Vagina (tissue), 2 donors: ENCODE measurements around the gene CCDC87.

ENCODE experiments used
- CTCF ChIP-seq, 3 experiments: fragments of 450-650 bp in 2 of 3; fragments of 200-600 bp in 1 of 3; sonication (generic) in 1 of 3; IDR thresholded peaks; one replicate each; pipeline ENCODE4 v1.5.1; 2017 to 2019; ENCODE audit warnings: antibody characterized with exemption in 3 of 3, mild to moderate bottlenecking in 2 of 3, moderate library complexity in 2 of 3
- POLR2A ChIP-seq, 2 donors: fragments of 450-650 bp; IDR thresholded peaks; one replicate each; pipeline ENCODE4 v1.6.1; 2017; ENCODE audit warnings: antibody characterized with exemption in 2 of 2, mild to moderate bottlenecking in 2 of 2, moderate library complexity in 2 of 2
- POLR2AphosphoS5 ChIP-seq, 2 donors: sonication (generic); formaldehyde crosslinking; IDR thresholded peaks; one replicate each; pipeline ENCODE4 v1.9.0; 2017; ENCODE audit warnings: antibody characterized with exemption in 2 of 2, mild to moderate bottlenecking in 2 of 2, low read depth in 1 of 2; ENCODE audit not compliant: insufficient read depth in 1 of 2

- TF ChIP-seq POLR2A (IDR thresholded peaks at IDR 0.05) (no peak), CTCF (IDR thresholded peaks at IDR 0.05) (no peak), POLR2AphosphoS5 (IDR thresholded peaks at IDR 0.05; ENCODE audit: insufficient read depth in 1 of 2, low read depth in 1 of 2) (no peak)
These were observed 44.8 kb upstream of the CCDC87 start for GRCh38 chr11:66637557-66638176.
